ENCODE measurements around the gene HIRA. TPM values are rescaled to one million over a fixed set of nuclear protein-coding genes. Genes with fewer than 3 reads are reported as not detected.

Gene HIRA
- total RNA-seq, 1 donor from 2014 or later = 43.3 TPM

- H3K36me3 Mint-ChIP-seq = peaks cover 23% of the 10 kb centered on the region
Observed at GRCh38 chr22:19455033-19455432, 23.5 kb upstream of the HIRA start.

DNA sequence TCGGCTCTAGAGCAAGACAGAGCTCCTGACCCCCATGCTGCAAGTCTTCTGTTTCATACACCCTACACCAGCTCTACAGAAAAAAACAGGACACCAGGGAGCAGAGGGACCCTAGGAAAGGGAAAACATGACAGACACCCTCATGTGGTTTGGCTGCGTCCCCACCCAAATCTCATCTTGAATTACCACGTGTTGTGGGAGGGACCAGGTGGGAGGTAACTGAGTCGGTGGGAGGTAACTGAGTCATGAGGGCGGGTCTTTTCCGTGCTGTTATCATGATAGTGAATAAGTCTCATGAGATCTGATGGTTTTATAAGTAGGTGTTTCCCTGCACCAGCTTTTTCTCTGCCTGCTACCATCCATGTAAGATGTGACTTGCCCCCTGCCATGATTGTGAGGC lies 22.6 kb upstream of the HIRA start:
- Mint-ChIP-seq H3K27ac (no peak overlapping the region), H3K4me1 (ENCODE audit: unreplicated experiment) (no peaks in the 10 kb centered on the region), H3K36me3 (peaks cover 22% of the 10 kb centered on the region), H3K9me3 (no peaks in the 10 kb centered on the region), H3K27me3 (no peaks in the 10 kb centered on the region), H3K4me3 (no peak overlapping the region)
- no peak for DNase-seq (ENCODE audit: extremely low spot score, unreplicated experiment)
- no peak for TF ChIP-seq CTCF (conservative IDR thresholded peaks at IDR 0.05)

More at GRCh38 chr22:19455033-19455432, 23.5 kb upstream of the HIRA start:
- Mint-ChIP-seq H3K4me3 (no peak overlapping the region), H3K4me1 (ENCODE audit: unreplicated experiment) (no peaks in the 10 kb centered on the region), H3K27ac (no peak overlapping the region), H3K9me3 (no peaks in the 10 kb centered on the region), H3K27me3 (no peaks in the 10 kb centered on the region)
- DNase-seq (ENCODE audit: extremely low spot score, unreplicated experiment) = no peak
- TF ChIP-seq CTCF (conservative IDR thresholded peaks at IDR 0.05) = no peak

GRCh38 chr22:19453718-19454117 lies 22.2 kb upstream of the HIRA start:
- no peaks in the 10 kb centered on the region for H3K4me1 Mint-ChIP-seq (ENCODE audit: unreplicated experiment)
- H3K36me3 Mint-ChIP-seq = peaks cover 22% of the 10 kb centered on the region
- DNase-seq (ENCODE audit: extremely low spot score, unreplicated experiment) = no peak
- no peak for TF ChIP-seq CTCF (conservative IDR thresholded peaks at IDR 0.05)
- H3K27ac Mint-ChIP-seq = no peak overlapping the region
- H3K9me3 Mint-ChIP-seq = no peaks in the 10 kb centered on the region
- H3K4me3 Mint-ChIP-seq = no peak overlapping the region
- no peaks in the 10 kb centered on the region for H3K27me3 Mint-ChIP-seq

DNA sequence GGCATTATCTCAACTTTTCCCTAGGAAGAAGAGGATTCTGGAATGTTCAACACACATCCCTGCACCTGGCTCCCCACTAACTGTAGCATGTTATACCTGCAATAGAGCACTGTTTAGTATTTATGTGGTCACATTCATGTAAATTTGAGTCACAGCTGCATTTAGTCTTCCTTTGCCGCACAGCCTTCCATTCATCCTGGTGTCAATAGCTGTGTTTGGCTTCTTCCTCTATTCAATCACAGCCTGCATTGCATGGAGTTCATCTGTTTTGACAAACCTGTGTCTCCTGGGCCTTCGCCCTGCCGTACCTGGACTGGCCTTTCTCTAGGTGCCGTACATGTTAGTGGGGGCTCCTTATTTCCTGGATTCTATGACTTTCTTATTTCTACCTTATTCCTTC lies 20.0 kb upstream of the HIRA start:
- TF ChIP-seq CTCF (conservative IDR thresholded peaks at IDR 0.05) = no peak
- no peak overlapping the region for H3K4me3 Mint-ChIP-seq
- H3K4me1 Mint-ChIP-seq (ENCODE audit: unreplicated experiment) = peaks cover 10% of the 10 kb centered on the region
- H3K27ac Mint-ChIP-seq = no peak overlapping the region
- H3K27me3 Mint-ChIP-seq = no peaks in the 10 kb centered on the region
- no peak for DNase-seq (ENCODE audit: extremely low spot score, unreplicated experiment)
- H3K36me3 Mint-ChIP-seq = peaks cover 25% of the 10 kb centered on the region
- H3K9me3 Mint-ChIP-seq = no peaks in the 10 kb centered on the region

DNA sequence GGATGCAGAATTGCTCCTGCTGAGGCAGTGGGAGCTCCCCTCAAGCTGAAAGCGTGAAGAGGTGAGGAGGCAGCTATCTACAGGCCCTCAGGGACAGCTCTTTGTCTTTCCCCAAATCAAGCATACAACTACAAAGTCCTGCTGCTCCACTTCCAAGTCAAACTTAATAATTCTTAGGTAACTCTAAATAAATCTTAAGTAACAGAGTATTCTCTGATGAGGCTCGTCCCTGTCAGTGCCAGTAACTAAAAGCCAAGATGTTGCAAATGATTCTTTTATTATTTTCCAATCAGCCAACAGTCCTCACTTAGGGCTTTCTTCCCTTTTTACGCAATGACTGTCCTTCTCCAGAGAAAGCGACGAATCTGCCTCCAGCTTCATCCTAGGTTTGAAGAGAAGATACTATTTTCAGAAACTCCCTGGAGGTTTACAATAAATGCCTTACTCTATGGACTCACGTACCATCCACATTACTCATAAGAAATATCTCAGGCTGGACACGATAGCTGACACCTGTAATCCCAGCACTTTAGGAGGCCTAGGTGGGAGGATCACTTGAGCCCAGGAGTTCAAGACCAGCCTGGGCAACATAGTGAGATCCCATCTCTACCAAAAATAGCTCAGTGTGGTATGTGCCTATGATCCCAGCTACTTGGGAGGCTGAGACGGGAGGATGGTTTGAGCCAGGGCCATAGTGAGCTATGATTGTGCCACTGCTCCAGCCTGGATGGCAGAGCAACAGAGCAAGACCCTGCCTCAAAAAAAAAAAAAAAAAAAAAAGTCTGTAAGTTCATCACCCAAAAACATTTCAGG lies 19.0 kb upstream of the HIRA start:
- Mint-ChIP-seq H3K27ac (no peak overlapping the region), H3K27me3 (no peaks in the 10 kb centered on the region), H3K9me3 (no peaks in the 10 kb centered on the region), H3K36me3 (peaks cover 21% of the 10 kb centered on the region), H3K4me1 (ENCODE audit: unreplicated experiment) (peaks cover 15% of the 10 kb centered on the region), H3K4me3 (no peak overlapping the region)
- DNase-seq (ENCODE audit: extremely low spot score, unreplicated experiment) = no peak
- no peak for TF ChIP-seq CTCF (conservative IDR thresholded peaks at IDR 0.05)
